B cell (primary cell): ENCODE measurements around the gene WEE2. TPM values are rescaled to one million over a fixed set of nuclear protein-coding genes. Genes with fewer than 3 reads are reported as not detected.
"Not testable (repeated sequence)": the region's sequence is repeated elsewhere in the genome, so short reads cannot be mapped to it uniquely, and the experiment has no call there.

ENCODE experiments used
- ATAC-seq: fragments of 200-7000 bp; cut with Tn5 transposase; one replicate; pipeline ENCODE4 v1.10.0; 2021; ENCODE audit warnings: low read depth, mild to moderate bottlenecking, moderate number of reproducible peaks, moderate library complexity
- CTCF ChIA-PET: fragments of 350-600 bp; sonication (Branson Sonifier 250); formaldehyde crosslinking; loops from one replicate; lab custom pipeline; 2021; ENCODE audit warnings: antibody characterized with exemption, inconsistent platforms; lab: Charles Lee
- POLR2A ChIA-PET: fragments of 350-600 bp; sonication (Branson Sonifier 250); formaldehyde crosslinking; loops from one replicate; lab custom pipeline; 2021; ENCODE audit warnings: antibody characterized with exemption; lab: Charles Lee
- DNase-seq: peaks from one replicate; pipeline ENCODE4 v3.0.0; 2013
- H2AFZ ChIP-seq: 2 replicates; pipeline ENCODE4 v1.6.1; 2012; ENCODE audit warnings: mild to moderate bottlenecking, low read depth, low read length; ENCODE audit not compliant: insufficient read depth, poor library complexity, severe bottlenecking
- H3K27ac ChIP-seq, 2 donors: 1 replicate in 1 of 2; 2 replicates in 1 of 2; pipeline ENCODE4 v1.5.1; 2012 to 2013; ENCODE audit warnings: low read length in 2 of 2, mild to moderate bottlenecking in 2 of 2, moderate library complexity in 1 of 2
- H3K27me3 ChIP-seq, 4 experiments: fragments of 200-600 bp in 1 of 4; sonication (generic) in 1 of 4; replicated peaks in 1 of 4; 1 replicate in 2 of 4; 2 replicates in 2 of 4; pipeline versions ENCODE4 v1.6.1 to v1.7.0; 2013 to 2016; ENCODE audit warnings: low read length in 3 of 4, mild to moderate bottlenecking in 2 of 4, mixed read lengths in 1 of 4, moderate library complexity in 1 of 4; ENCODE audit not compliant: insufficient read depth in 4 of 4, control insufficient read depth in 3 of 4; ENCODE audit errors: control extremely low read depth in 1 of 4
- H3K36me3 ChIP-seq, 2 experiments: replicated peaks in 1 of 2; 1 replicate in 1 of 2; 2 replicates in 1 of 2; pipeline versions ENCODE4 v1.6.1 to v1.7.1; 2013; ENCODE audit warnings: low read length in 1 of 2; ENCODE audit not compliant: insufficient read depth in 2 of 2, control insufficient read depth in 1 of 2; ENCODE audit errors: control extremely low read depth in 1 of 2, extremely low read depth in 1 of 2
- H3K4me1 ChIP-seq, 2 donors: fragments of 200-600 bp in 1 of 2; sonication (generic) in 1 of 2; 1 replicate in 1 of 2; 2 replicates in 1 of 2; pipeline versions ENCODE4 v1.5.1 to v1.6.1; 2013 to 2017; ENCODE audit warnings: low read length in 2 of 2; ENCODE audit not compliant: control insufficient read depth in 2 of 2, insufficient read depth in 2 of 2
- H3K4me2 ChIP-seq: replicated peaks from 2 replicates; pipeline ENCODE3; 2012; ENCODE audit warnings: mild to moderate bottlenecking, low read depth, low read length; ENCODE audit not compliant: poor library complexity, severe bottlenecking
- H3K4me3 ChIP-seq, 5 experiments: fragments of 200-600 bp in 1 of 5; sonication (generic) in 1 of 5; 1 replicate in 3 of 5; 2 replicates in 2 of 5; pipeline versions ENCODE4 v1.5.1 to v1.7.0; 2011 to 2016; ENCODE audit warnings: low read length in 4 of 5, mild to moderate bottlenecking in 4 of 5, low read depth in 2 of 5, control low read depth in 1 of 5, moderate library complexity in 1 of 5; ENCODE audit not compliant: insufficient read depth in 1 of 5; ENCODE audit errors: control extremely low read depth in 1 of 5, extremely low read depth in 1 of 5
- H3K79me2 ChIP-seq: fragments of 200-600 bp; sonication (generic); one replicate; pipeline ENCODE4 v1.6.0; 2016; ENCODE audit warnings: low read length; ENCODE audit not compliant: control insufficient read depth, insufficient read depth
- H3K9ac ChIP-seq: fragments of 200-600 bp; sonication (generic); 2 replicates; pipeline ENCODE4 v1.6.1; 2017; ENCODE audit warnings: mild to moderate bottlenecking, low read length, moderate library complexity
- H3K9me3 ChIP-seq, 3 donors: one replicate each; pipeline versions ENCODE4 v1.6.1 to v1.7.1; 2013; ENCODE audit warnings: low read length in 2 of 3; ENCODE audit not compliant: control insufficient read depth in 2 of 3, insufficient read depth in 1 of 3; ENCODE audit errors: control extremely low read depth in 1 of 3
- H4K20me1 ChIP-seq: 2 replicates; pipeline ENCODE4 v1.6.0; 2012; ENCODE audit warnings: mild to moderate bottlenecking, low read length; ENCODE audit not compliant: insufficient read depth, control insufficient read depth, poor library complexity, severe bottlenecking
- H3K27ac Mint-ChIP-seq: one replicate; pipeline ENCODE4 v1.8.0; 2021; ENCODE audit warnings: mixed read lengths
- H3K27me3 Mint-ChIP-seq: one replicate; pipeline ENCODE4 v1.8.0; 2021; ENCODE audit warnings: mixed read lengths
- H3K4me1 Mint-ChIP-seq: one replicate; pipeline ENCODE4 v1.8.0; 2021; ENCODE audit warnings: mixed read lengths
- H3K4me3 Mint-ChIP-seq: one replicate; pipeline ENCODE4 v1.8.0; 2021; ENCODE audit warnings: mixed read lengths
- H3K9me3 Mint-ChIP-seq: one replicate; pipeline ENCODE4 v1.8.0; 2022; ENCODE audit warnings: mixed read lengths; ENCODE audit not compliant: insufficient read depth
- EZH2 ChIP-seq: IDR thresholded peaks from 2 replicates; pipeline ENCODE4 v1.6.1; 2012; ENCODE audit warnings: borderline replicate concordance, low read depth, mild to moderate bottlenecking, moderate library complexity, low read length; ENCODE audit not compliant: insufficient read depth, poor library complexity, severe bottlenecking
- WGBS: methylation state at CpG from one replicate; pipeline ENCODE4 v1.1.5; 2013; ENCODE audit warnings: missing lambda C conversion rate; ENCODE audit not compliant: insufficient coverage; 5-methylcytosine and 5-hydroxymethylcytosine counted together
- intact Hi-C: fragments of 100-400 bp; cut with micrococcal nuclease; formaldehyde crosslinking; loops from one replicate; pipeline ENCODE4 v1.10.0; 2022
- polyA plus RNA-seq: library from polyadenylated mRNA; depleted of rRNA; stranded (reverse); fragments of >200 nt; gene quantifications from 2 replicates; pipeline ENCODE4 v1.2.3, GENCODE V29; 2012
- total RNA-seq, 2 donors: library from RNA; stranded (reverse); fragments of 120-200 nt in 1 of 2; gene quantifications; 1 replicate in 1 of 2; 2 replicates in 1 of 2; pipeline versions ENCODE4 v1.2.3 to v1.2.4, GENCODE V29; 2013 to 2022
- TF ChIP-seq, protein P1 (sequence below): fragments of 200-600 bp; IDR thresholded peaks from one replicate; pipeline ENCODE4 v1.8.0; 2022; ENCODE audit warnings: antibody characterized with exemption, mild to moderate bottlenecking

The WEE2 gene
- total and polyA plus RNA-seq, 2 donors (not counting 1 experiment from before 2014, with no cell fraction given), result not detected

DNA sequence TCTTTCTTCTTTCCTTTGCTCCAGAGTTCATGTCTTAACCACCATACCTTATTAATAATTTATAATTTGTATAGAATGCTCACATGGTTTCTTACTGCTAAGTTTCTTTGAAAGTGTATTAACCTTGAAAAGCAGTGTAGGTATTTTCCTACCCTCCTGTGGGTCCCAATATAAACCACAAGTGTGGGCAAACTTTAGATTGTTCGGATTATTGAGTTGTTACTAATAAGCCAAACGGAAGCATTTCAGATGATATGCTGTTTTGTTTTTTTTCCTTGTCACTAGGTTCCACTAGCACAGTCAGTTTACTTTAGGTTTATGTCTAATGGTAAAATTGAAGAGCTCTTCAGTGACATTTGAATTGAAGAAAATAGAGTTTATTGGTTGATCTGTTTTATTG is 40.2 kb downstream of the WEE2 start:
- TF ChIP-seq EZH2, result no peak
- TF ChIP-seq, protein P1, sequence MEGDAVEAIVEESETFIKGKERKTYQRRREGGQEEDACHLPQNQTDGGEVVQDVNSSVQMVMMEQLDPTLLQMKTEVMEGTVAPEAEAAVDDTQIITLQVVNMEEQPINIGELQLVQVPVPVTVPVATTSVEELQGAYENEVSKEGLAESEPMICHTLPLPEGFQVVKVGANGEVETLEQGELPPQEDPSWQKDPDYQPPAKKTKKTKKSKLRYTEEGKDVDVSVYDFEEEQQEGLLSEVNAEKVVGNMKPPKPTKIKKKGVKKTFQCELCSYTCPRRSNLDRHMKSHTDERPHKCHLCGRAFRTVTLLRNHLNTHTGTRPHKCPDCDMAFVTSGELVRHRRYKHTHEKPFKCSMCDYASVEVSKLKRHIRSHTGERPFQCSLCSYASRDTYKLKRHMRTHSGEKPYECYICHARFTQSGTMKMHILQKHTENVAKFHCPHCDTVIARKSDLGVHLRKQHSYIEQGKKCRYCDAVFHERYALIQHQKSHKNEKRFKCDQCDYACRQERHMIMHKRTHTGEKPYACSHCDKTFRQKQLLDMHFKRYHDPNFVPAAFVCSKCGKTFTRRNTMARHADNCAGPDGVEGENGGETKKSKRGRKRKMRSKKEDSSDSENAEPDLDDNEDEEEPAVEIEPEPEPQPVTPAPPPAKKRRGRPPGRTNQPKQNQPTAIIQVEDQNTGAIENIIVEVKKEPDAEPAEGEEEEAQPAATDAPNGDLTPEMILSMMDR, result no peak
- H3K4me2 ChIP-seq, result no peak overlapping the region
- H3K36me3 ChIP-seq, result peaks cover 38 to 89% of the 10 kb centered on the region in 2 experiments
- no peak overlapping the region for H3K4me3 ChIP-seq
- no peaks in the 10 kb centered on the region for H3K79me2 ChIP-seq
- peaks cover 6% of the 10 kb centered on the region for H4K20me1 ChIP-seq
- H3K4me1 ChIP-seq, result no peaks in the 10 kb centered on the region
- ATAC-seq (no peak), DNase-seq (no peak)
- ChIA-PET POLR2A (no interaction called here), CTCF (interaction anchor here (0.7 kb wide), 2 partner anchors 38 to 959 kb away, joined by 4 to 5 read pairs; no protein-coding TSS in a partner anchor)
- H3K4me1 Mint-ChIP-seq, result no peaks in the 10 kb centered on the region
- H2AFZ ChIP-seq, result no peak overlapping the region
- no peak overlapping the region for H3K27ac Mint-ChIP-seq
- H3K27me3 Mint-ChIP-seq, result no peaks in the 10 kb centered on the region
- WGBS, result no CpG with 5 or more reads among the region's 2 CpGs
- intact Hi-C loops, result no loop called here
- H3K4me3 Mint-ChIP-seq, result no peak overlapping the region
- H3K9ac ChIP-seq, result no peak overlapping the region
- H3K9me3 Mint-ChIP-seq, result peaks cover 10% of the 10 kb centered on the region
- H3K9me3 ChIP-seq, result peaks cover 8 to 22% (median 14%) of the 10 kb centered on the region in 3 donors
- no peak overlapping the region for H3K27ac ChIP-seq
- H3K27me3 ChIP-seq, result no peaks in the 10 kb centered on the region

DNA sequence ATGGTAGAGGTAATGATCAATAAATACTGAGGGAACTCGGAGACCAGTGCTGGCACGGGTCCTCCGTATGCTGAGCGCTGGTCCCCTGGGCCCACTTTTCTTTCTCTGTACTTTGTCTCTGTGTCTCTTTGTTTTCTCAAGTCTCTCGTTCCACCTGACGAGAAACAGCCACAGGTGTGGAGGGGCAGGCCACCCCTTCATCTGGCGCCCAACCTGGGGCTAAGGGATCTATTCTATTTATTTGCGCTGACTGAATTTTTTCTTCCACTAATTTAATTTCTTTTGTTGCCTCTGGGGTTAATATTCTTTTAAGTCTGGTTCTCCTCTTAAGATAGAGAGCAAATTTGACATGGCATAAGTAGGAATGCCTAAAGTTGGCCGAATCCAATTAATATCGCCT is 43.8 kb downstream of the WEE2 start:
- 95% methylated on average over 3 of the region's 10 CpGs for WGBS
- H3K9ac ChIP-seq, H3K27ac ChIP-seq, H2AFZ ChIP-seq, H3K4me3 ChIP-seq, H3K4me1 Mint-ChIP-seq, H4K20me1 ChIP-seq, H3K27ac Mint-ChIP-seq, CTCF ChIA-PET, H3K4me1 ChIP-seq, H3K4me2 ChIP-seq, ATAC-seq, H3K79me2 ChIP-seq, POLR2A ChIA-PET, intact Hi-C loops, H3K27me3 Mint-ChIP-seq, DNase-seq, H3K27me3 ChIP-seq, H3K4me3 Mint-ChIP-seq: not testable (repeated sequence)
- H3K9me3 Mint-ChIP-seq, result peaks cover 10% of the 10 kb centered on the region
- Histone ChIP-seq H3K36me3 (peaks cover 28 to 75% of the 10 kb centered on the region in 2 experiments), H3K9me3 (peaks cover 8 to 22% (median 14%) of the 10 kb centered on the region in 3 donors)
